Measurements from ENCODE around the gene PPP2R3B.
"Not testable (repeated sequence)": the region's sequence is repeated elsewhere in the genome, so short reads cannot be mapped to it uniquely, and the experiment has no call there.

The PPP2R3B gene

GRCh38 chrX:404656-405055 is 17.9 kb upstream of the PPP2R3B start:
- no peak for DNase-seq

GRCh38 chrX:402857-403256 is 16.1 kb upstream of the PPP2R3B start:
- DNase-seq, result no peak

DNA sequence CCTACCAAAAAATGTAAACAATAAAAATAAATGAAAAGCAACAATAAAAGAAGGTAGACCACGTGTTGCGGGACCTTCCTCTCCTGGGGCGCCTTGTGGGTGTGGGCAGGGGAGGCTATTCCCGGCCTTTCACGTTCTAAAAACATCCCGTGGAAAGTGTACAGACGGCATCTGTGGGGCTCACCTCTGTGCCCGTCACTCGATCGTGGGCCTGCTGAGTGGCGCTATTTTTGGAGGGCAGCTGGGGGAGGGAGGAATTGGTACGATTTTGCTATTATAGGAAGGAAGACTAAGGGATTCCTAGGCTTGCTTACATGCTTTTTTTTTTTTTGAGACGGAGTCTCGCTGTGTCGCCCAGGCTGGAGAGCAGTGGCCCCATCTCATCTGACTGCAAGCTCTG is 13.6 kb upstream of the PPP2R3B start:
- no peak for DNase-seq

GRCh38 chrX:397575-397974 is 10.9 kb upstream of the PPP2R3B start:
- DNase-seq, result no peak

- no peak for DNase-seq
These were observed 8.1 kb upstream of the PPP2R3B start for GRCh38 chrX:394830-395229.

GRCh38 chrX:392575-392846 is 5.8 kb upstream of the PPP2R3B start:
- no peak for DNase-seq

- DNase-seq, result no peak
These were observed 5.2 kb upstream of the PPP2R3B start for GRCh38 chrX:391717-392574.

DNA sequence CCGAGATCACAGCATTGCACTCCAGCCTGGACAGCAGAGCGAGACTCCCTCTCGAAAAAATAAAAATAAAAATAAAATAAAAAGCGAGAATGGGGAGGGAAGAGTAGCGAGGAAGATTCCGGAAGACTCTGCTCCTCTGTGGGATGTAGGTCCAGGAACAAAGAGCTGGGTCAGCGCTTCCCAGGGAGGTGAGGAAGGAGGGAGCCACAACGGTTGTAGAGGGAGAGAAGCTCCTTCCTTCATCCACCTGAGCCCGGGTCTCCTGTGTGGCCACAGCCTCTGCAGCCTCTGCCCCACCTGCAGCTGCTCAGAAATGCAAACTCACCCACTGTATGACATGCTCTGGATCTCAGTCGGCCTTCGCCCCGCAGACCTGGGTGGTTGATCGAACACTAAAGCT is 3.8 kb upstream of the PPP2R3B start:
- DNase-seq, result no peak

- DNase-seq, result no peak
These were observed 2.3 kb upstream of the PPP2R3B start for GRCh38 chrX:389021-389441.

- DNase-seq, result no peak
These were observed 1.0 kb upstream of the PPP2R3B start for GRCh38 chrX:387729-388128.

DNA sequence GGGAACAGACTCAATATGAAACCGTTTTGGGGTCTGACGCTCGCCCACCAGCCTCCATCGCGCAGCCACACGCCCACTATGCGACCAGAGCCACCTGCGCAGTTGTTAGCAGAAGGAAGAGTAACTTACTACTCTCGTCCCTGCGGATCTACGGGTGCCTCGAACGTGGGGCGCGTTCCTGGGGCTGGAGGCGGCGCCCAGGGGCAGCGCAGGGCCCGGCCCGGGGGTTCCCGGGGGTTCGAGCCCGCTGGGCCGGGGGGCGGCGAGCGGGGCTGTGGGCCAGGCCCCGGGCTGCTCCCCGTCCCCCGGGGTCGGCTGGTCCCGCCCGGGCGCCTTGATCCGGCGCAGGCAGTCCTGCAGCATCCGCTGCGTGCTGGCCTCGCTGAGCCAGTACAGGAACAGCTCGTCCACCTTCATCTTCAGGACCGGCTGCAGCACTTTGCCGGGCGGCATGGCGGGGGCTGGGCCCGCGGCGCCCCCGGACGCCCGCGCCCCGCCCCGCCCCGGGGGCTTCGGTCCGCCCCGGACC is 404 bp downstream of the PPP2R3B start:
- DNase-seq, result no peak

DNA sequence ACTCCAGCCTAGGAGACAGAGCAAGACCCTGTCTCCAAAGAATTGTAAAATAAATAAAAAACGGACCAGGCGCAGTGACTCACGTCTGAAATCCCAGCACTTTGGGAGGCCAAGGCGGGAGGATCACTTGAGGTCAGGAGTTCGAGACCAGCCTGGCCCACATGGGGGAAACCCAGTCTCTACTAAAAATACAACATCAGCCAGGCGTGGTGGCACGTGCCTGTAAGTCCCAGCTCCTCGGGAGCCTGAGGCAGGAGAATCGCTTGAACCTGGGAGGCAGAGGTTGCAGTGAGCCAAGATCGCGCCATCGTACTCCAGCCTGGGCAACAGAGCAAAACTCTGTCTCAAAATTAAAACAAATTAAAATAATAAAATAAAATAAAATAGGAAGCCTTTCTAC is 971 bp downstream of the PPP2R3B start:
- DNase-seq, result not testable (repeated sequence)

GRCh38 chrX:384861-385260 is 1.8 kb downstream of the PPP2R3B start:
- no peak for DNase-seq

DNA sequence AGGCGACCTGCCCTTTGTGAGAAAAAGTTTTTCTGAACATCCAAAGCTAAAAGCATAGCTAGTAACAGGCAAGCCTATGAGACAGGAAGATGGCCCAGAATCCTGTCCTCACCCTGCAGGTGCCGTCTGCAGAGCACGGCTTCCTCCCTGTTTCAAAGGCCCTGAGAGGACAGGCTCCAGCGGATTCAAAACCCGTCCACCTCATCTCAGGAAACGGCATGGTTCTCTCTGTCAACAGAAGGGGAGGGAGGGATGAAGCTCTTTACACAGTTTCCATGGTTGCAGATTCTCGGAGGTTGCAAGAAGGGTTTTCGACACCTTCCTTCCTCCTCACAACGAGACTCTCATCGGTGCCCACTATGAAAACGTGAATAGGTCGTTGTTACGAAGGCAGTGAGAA is 8.3 kb downstream of the PPP2R3B start:
- no peak for DNase-seq

DNA sequence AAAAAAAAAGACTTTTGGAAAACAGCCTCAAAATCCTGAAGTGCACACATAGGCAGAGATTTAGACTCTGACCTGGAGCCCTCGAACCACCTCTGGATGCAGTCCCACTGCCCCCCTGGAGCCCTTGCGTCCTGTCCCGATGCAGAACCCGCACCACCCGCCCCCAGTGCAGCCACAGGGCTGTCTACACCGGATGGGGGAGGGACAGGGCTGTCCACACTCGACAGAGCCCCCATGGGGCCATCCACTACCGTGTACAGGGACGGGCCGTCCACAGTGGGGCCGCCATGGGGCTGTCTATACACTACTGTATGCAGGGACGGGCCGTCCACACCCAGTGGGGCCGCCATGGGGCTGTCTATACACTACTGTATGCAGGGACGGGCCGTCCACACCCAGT is 10.5 kb downstream of the PPP2R3B start:
- DNase-seq, result not testable (repeated sequence)

GRCh38 chrX:375181-376036 is 11.3 kb downstream of the PPP2R3B start:
- DNase-seq, result no peak

DNA sequence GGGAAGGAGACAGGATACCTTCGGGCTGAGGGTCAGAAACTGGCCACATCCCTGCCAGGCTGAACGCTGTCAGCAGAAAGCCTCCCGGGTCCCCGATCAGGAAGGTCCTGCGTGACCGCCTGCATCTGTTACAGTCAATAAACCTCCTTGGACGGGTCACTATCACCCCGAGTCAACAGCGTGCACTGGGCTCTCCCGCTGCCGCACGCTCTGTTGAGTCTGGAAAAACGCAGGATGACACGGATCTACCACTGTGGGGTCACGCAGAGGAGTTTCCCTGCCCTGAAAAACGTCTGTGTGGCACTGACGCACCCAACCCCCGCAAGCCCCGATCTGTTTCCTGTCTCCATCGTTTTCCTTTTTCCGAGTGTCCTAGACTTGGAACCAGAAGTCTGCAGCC is 12.1 kb downstream of the PPP2R3B start:
- DNase-seq, result no peak

DNA sequence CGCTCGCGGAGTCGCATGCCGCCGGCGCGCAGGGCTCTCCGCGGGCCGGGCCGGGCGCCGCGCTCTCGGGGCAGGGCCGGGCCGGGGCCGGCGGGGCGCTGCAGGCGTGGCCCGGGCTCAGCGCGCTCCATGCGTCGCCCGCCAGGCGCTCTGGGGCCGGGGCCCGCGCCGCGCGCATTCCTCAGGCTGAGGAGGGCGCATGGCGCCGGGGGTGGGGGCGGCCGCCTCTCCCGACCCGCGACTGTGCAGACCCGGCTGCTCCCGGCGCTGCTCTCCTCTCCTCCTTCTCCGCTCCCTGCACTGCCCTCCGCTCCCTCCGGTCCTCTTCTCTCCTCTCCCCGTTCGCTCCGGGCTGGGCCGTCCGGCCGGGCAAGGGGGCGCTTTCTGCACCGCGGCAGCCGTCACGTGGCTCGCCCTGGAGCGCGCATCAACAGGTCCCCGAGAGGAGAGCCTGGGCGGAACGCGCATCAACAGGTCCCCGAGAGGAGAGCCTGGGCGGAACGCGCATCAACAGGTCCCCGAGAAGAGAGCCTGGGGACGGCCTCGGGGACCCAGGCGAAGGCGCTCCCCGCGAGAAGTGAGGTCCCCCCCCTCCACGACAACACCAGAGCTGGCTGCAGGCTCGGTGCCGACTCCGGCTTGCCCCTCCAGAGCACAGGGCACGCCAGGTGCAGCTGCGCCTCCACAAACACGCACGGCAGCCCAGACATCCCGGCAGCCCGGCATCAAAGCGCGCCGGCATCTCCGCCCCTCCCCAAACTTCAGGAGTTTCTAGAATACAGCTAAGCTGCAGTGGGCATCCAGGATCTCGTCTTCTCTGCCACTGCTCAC is 12.9 kb downstream of the PPP2R3B start:
- no peak for DNase-seq

GRCh38 chrX:372856-373640 is 13.7 kb downstream of the PPP2R3B start:
- no peak for DNase-seq

- no peak for DNase-seq
These were observed 14.8 kb downstream of the PPP2R3B start for GRCh38 chrX:371907-372306.

DNA sequence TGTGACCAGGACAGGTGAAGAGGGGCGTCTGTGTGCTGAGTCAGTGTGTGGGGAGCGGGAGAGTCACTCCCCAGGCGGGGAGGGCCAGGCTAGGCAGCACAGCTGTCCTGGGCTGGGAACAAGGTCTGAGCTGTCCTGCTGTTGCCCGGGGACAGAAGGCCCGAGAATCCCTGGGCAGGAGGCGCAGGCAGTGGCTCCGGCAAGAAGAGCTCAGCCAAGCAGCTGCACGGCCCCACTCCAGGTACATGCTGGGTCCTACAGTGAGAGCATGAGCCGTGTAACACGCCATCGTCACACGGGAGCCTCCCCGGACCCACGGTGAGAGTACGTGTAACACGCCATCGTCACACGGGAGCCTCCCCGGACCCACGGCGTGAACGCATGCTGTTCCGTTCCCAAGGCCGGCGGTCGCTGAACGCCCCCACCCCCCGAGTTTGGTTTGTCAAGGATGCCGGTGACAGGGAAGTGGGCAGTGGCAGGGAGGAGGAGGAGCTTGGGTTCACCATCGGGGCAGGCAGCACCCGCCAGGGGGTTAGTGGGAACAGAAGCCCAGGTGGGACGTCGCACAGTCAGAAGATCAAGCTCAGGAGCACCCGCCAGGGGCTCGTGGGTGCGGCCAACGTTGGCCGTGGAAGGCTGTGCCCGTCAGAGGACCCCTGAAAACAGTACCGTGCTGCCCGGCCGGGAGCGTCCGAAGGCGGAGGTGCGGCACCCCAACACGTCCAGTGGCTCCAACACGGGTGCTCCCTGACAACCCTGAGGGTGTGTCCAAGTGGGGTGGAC is 15.6 kb downstream of the PPP2R3B start:
- DNase-seq, result no peak

Measured in NCI-H1436 (cell line).